Anterior cingulate cortex (tissue), 58 donors: ENCODE data around the gene ZBTB20.
"Not testable (repeated sequence)": the region's sequence is repeated elsewhere in the genome, so short reads cannot be mapped to it uniquely, and the experiment has no call there.

Experiments used
- DNase-seq, 58 donors: peaks; one replicate each; lab custom pipeline; 2025; lab: John Stamatoyannopoulos, UW

ZBTB20 gene

DNA sequence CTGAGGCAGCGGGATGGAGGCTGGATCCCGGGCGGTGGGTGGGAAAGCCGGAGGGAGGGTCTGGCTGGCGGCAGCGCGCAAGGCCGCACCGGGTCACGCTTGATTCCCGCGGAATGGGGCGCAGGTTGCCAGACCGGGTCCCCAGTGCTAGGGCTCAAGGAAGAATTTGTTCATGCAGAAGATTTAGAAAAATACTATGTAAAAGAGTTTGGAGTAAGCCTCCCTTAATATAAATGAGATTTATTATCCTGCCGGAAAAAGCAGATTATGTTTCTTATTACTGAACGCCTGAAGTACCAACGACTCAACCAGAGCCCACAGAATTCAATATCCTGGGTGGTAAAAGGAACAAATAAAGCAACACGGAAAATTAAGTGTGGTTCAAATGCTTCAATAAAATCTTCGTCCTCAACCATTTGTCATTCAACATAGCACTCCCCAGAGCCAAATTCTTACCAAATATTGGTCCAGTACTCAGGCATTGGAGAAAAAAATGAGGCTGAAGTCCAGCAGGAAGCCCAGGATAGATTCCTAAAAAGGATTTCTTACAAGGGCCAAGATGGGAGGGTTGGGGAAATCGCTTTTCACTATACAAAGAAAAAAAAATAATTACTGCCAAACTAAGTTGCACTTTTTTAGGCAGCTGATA is 1.2 kb upstream of the ZBTB20 start:
- no peak for DNase-seq

DNA sequence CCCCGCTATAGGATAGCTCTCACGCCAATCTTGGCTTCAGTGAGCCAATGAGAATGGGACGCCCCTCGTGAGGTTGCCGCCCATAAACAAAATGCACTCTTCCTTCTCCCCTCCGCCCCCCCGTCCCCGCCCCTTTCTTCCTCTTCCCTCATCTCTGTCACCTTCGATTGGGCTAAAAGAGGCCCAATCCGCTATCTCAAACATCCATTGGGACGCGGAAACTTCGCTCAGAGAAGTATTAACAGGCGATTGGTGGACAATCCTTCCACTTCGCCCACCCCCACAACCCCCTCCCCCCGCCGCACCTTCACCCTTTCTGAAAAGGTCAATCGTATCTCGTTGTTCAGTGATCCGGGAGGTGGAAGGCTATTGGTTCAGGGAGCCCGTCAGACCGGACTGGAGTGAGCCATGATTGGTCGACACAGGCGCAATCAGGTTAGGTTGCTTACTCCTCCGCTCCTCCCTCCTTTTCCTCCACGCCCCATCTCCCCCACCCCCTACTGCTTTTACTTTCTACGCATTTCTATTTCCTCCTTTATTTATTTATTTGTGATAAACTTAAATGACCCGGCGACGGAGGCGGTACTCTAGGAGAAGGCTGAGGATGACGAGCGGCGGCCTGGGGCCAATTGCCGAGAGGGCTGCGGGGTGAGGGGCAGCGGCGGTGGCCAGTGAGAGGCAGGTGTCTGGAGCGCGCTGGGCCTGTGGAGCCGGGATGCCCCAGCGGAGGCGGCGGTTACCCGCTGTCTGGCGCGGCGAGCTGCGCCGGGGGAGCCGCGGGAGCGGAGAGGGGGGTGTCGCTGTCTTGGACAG is 447 bp upstream of the ZBTB20 start:
- peak; percentile 89 to 100 (median 100) for DNase-seq

GRCh38 chr3:115146032-115146417 is 1.1 kb downstream of the ZBTB20 start:
- peak in 28 of 58 donors; percentile 1 to 32 (median 10) for DNase-seq

GRCh38 chr3:115141033-115141757 is 5.9 kb downstream of the ZBTB20 start:
- no peak for DNase-seq

GRCh38 chr3:115139072-115139471 is 8.0 kb downstream of the ZBTB20 start:
- DNase-seq: no peak

GRCh38 chr3:115134648-115135347 is 12.3 kb downstream of the ZBTB20 start:
- no peak for DNase-seq

GRCh38 chr3:115127208-115127607 is 19.9 kb downstream of the ZBTB20 start:
- no peak for DNase-seq

DNA sequence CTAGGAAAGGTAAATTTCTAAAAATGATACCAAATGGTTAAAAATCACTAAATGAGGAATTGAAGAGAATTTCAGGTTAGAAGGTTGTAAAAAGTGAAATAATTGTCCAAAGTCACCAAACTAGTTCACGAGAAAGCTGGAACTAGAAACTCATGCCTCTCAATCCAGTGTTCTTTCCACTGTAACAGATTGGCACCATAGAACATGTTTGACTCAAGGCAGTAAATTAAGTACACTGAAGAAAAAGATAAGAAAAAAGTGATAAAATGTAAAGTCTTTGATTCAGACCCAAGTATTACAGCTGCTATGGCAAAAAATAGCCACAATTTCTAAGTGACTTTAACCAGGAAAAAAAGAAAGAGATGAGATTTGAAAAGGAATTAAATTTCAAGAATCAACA is 26.5 kb downstream of the ZBTB20 start:
- DNase-seq: no peak

GRCh38 chr3:115113367-115113766 is 33.7 kb downstream of the ZBTB20 start:
- DNase-seq: no peak

DNA sequence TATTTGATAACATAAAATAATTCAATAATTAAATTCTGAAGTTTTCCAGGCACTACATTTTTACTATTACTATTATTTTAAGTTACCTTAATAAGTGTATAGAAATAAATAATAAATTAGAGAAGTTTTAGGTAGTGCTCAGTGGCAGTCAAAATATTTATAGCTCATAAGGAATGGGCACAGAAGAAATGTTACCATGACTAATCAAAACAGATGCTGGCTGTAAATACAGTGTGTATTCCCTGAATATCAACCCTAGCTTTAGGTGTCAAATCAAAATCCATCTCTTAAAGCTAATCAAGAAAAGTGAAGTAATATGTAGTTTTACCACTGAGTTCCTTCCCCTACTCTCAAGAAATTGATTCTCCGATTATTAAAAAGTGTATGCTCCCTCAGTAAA is 35.5 kb downstream of the ZBTB20 start:
- DNase-seq: no peak

GRCh38 chr3:115110830-115111229 is 36.3 kb downstream of the ZBTB20 start:
- DNase-seq: no peak

DNA sequence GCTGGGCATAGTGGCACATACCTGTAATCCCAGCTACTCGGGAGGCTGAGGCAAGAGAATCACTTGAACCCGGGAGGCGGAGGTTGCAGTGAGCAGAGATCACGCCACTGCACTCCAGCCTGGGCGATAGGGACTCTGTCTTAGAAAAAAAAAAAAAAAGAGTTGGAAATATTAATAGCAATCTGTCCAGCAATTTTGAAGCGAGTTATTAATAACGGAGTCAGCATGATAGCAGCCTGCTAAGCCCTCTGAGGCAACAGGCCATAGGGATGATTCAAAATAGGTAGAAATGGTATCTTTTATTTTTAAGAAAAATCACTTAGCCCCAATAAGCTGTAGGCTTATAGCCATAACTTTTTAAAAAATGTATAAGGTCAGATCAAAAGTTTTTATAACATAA is 37.0 kb downstream of the ZBTB20 start:
- DNase-seq: not testable (repeated sequence)

DNA sequence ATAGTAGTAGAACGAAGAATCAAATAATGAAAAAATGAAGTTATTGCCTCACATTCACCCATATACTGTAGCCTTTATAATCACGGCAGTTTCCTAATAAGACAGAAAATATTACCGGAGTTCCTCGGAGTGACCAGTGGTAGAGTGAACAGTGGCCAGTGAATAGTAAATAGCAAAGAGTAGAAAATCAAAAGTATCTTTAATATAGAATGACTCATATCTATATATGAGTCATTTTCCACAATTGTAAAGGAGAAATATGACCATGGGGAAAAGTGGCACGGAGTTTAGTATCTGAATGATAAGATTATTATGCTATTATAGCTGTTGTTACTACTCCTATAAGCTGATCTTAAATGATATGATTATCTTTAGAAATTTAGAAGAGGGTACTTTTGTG is 38.5 kb downstream of the ZBTB20 start:
- no peak for DNase-seq

GRCh38 chr3:115102046-115102445 is 45.0 kb downstream of the ZBTB20 start:
- DNase-seq: no peak

DNA sequence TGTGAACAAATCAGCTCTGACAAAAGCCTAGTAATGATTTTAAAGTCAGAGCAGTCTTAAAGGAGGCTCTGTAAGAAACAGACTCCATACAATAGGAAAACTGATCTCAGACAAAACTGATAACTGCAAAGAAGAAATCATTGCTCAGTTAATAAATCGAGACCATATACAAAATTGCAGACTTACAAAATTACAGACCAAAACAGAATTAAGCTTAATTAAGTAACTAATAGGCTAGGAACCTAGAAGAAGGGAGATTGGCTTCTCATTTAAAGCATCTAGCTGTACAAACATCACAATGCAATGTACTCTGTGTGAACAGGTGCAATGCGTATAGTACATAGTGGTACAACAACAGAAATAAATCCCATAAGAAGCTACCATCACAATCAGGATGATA is 46.3 kb downstream of the ZBTB20 start:
- DNase-seq: no peak

GRCh38 chr3:115099986-115100571 is 47.0 kb downstream of the ZBTB20 start:
- DNase-seq: peak in 7 of 58 donors; percentile 12 to 42 (median 30)

DNA sequence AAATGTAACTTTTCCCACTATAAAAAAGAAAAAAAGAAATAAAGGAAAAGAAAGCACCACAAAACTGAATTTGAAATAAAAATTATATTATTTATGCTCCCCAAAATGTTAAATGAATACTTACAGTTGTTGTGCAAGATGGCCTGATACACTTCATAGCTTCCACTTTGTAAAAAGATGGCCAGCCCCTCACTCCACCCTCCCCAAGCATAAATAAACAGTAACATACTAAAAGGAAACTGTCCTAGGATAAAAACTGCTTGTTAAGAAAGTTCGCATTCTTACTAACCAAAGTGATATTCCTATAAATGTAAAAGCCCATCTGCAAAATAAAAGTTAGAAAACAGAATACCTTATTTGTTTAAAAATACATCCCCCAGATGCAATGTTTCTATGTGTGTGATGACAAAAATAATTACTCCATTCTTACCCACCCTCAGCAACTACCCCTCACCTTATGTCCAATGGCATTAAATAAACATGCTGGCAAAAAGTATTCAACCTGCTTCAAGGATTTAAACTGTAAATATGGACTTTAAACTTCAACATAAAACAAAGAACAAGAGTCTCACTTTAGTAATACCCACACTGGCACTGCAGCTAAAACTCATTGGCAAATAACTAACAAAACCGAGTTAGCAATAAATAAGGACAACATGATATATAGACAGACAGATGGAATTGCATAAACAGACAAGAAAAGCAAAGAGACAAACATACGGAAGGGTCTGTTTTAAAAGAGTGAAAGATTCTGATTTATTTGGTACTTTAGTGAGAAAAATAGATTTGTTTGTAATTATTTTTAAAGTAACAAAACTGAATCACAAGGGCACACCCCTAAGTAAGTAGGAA is 47.7 kb downstream of the ZBTB20 start:
- no peak for DNase-seq

- no peak for DNase-seq
Observed at GRCh38 chr3:115098354-115099073, 48.6 kb downstream of the ZBTB20 start.

DNA sequence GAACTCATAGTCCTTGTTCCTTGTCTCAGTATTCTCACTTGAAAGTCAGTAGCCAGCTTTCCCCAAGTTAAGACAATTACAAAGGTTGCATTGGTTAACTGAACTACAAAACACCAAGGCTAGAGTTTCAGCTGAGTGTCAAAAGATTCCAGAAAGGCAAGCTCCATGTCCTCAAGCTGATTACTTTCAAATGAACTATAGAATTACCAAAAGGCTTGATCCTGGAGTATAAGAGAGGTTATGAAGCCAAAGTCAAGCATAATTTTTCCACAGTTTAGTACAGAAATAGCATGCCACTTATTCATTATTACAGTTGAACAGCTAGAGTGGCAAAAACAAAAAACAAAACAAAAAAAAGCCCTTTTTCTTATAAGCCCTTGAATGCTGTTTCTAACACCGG is 51.9 kb downstream of the ZBTB20 start:
- DNase-seq: no peak
